NCI-H748 treated with DMSO at 0.1 percent for 48 hours (cell line): Measurements from ENCODE around the gene FAM168A.

Experiments used
- DNase-seq: peaks from one replicate; lab custom pipeline; 2025; lab: John Stamatoyannopoulos, UW

FAM168A gene

DNA sequence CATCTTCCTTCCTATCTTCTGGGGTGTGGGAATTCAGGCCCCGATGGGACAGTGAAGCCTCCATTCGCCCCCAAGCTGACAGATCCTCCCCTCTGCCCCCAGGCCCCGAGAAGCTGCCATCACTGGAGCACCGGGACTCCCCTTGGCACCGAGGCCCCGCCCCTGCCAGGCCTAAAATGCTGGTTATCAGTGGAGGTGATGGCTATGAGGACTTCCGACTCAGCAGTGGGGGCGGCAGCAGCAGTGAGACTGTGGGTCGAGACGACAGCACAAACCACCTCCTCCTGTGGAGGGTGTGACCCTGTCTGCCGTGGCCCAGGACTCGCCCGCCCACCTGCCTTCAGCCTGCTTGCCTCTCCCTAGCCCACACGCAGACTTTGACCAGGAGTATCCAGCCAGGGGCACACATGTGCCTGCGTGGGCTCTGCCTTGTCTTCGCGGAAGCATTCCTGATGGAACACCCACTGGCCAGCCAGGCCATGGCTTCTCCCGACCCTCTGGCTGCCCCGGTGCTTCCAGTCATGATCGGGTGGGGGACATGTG lies 230.4 kb downstream of the FAM168A start:
- DNase-seq = no peak

DNA sequence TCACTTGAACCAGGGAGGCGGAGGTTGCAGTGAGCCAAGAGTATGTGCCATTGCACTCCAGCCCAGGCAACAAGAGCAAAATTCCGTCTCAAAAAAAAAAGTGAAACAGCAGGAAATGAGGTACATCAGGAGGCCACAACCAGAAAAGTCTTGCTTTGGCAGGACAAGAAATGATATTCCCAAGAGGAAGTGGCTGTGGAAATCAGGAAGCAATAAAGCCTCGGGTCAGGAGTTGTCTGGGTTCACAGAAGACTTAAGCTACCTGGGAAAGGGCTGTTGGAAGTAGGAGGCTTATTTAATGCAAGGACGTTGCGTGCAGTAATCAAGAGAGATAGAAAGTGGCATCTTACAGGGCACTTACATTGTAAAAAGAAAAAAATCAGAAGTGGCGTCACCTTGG lies 231.0 kb downstream of the FAM168A start:
- no peak for DNase-seq

DNA sequence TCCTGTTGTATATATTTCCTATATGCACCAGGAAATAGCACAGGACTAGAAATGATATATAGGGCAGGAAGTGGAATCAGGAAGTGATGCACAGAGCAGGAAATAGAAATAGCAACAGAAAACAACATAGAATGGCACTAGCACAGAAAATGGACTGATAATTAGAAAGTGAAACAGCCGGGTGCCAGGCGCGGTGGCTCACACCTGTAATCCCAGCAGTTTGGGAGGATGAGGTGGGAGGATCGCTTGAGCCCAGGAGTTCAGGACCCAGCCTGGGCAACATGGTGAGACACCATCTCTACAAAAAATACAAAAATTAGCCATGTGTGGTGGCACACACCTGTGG lies 231.7 kb downstream of the FAM168A start:
- DNase-seq = no peak

DNA sequence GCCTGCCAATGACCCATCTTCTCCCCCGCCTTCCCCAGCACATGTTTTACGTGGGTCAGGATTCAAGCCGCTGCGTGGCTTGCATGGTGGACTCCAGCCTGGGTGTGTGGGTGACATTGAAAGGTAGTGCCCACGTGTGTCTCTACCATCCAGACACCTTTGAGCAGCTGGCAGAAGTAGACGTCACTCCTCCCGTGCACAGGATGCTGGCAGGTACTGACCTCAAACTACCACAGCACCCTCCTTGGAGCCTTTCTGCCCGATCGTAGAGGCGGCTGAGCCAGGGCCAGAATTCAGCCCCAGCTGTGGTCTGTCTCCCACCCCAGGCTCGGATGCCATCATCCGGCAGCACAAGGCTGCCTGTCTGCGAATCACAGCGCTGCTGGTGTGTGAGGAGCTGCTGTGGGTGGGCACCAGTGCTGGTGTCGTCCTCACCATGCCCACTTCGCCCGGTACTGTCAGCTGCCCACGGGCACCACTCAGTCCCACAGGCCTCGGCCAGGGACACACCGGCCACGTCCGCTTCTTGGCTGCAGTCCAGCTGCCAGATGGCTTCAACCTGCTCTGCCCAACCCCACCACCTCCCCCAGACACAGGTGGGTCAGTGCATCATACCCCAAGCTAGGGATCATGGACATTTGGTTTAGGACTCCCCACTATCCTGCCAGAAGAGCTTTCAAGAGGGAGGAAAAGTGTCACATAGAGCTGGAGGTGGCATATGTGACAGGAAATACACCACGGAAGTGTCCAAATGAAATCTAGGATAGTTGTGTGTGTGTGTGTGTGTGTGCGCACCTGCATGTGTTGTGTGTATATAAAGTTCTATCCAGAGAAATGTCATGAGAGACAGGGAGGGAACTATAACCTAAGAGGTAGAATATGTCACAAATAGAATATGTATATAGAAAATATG lies 232.3 kb downstream of the FAM168A start:
- DNase-seq = no peak

DNA sequence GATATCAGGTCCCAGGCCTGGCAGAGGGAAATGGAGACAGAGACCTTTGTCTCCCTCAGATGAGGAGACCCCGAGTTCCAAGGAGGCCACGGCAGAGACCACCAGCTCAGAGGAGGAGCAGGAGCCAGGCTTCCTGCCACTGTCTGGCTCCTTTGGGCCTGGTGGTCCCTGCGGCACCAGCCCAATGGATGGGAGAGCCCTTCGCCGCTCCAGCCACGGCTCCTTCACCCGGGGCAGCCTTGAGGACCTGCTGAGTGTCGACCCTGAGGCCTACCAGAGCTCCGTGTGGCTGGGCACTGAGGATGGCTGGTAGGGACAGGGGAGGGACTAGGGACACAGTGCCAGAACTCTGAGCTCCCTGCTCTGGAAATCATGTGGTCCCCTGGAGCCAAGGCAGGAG lies 234.8 kb downstream of the FAM168A start:
- no peak for DNase-seq

DNA sequence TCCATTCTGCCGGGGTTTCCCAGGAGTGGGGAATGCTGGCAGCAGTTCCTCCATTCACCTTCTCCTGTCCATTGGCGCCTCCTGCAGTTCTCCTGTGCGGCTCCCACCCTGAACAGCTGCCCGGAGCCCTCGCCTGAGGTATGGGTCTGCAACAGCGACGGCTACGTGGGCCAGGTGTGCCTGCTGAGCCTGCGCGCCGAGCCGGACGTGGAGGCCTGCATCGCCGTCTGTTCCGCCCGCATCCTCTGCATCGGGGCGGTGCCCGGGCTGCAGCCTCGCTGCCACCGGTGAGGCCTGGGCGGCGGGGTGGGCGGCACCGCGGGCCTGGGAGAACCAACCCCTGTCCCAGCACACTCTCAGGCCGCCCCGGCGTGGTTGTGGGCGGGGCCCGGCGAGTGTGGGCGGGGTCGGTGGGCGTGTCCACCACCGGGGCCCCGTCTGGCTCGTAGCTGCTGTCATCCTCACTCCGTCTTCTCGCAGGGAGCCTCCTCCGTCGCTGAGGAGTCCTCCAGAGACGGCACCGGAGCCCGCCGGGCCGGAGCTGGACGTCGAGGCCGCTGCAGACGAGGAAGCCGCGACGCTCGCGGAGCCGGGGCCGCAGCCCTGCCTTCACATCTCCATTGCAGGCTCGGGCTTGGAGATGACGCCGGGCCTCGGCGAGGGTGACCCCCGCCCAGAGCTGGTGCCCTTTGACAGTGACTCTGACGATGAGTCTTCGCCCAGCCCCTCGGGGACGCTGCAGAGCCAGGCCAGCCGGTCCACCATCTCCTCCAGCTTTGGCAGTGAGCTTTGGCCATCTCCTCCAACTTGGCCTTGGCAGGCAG lies 235.7 kb downstream of the FAM168A start:
- no peak for DNase-seq

DNA sequence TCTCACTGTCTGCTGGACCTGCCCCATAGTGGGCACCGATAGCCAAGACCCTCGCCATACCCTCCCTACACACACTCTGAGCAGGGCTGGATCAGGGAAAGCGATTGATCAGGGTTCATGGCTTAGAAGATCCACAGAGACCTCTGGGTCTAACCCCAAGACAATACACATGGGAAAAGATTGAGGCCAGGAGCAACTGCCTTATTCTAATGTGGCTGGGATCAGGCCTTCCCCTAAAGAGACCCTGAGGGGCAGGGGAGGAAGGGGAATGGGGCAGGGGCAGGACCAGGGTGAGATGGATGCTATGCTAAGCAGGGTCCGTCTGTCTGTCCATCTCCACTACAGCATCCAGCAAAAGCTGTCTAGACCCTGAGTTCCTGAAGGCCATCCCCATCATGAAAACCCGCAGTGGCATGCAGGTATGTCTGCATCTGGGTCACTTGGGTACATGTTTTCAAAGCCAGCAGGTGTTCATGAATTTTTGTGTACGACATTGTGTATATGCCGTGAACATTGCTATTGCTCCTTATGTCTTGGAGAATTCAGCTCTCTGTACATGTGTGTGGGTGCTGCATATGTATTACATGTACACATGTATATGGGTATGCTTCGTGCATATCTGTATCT lies 237.1 kb downstream of the FAM168A start:
- DNase-seq = no peak

DNA sequence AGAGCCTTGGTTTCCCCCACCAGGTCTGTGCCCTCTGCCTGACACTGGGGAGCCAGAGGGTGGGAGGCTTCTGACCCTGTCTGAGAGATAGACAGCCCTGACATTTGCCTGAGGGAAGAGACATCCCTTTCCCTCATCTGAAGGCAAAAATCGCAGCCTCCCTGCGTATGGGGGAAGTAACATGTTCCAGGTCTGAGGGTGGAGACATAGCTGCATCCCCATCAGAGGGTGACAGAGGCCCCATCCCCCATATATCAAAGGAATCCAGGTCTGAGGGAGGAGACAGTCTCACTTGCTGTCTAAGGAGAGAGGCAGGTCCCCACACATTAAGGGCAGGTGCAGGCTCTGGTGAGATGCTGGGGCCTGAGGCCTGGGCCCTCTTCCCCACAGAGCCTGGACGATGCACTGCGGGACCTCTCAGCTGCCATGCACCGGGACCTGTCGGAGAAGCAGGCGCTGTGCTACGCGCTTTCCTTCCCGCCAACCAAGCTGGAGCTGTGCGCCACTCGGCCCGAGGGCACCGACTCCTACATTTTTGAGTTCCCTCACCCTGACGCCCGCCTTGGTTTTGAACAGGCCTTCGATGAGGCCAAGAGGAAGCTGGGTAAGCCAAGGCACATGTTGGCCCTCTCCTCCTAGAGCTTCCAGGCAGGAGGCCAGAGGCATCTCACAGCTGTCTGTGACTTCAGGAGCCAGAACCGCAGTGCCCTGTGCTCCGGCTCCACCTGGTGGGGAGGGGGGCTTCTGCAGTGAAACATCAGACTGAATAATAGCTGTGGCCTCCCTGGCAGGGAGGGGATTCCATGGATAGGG lies 237.8 kb downstream of the FAM168A start:
- DNase-seq = no peak

DNA sequence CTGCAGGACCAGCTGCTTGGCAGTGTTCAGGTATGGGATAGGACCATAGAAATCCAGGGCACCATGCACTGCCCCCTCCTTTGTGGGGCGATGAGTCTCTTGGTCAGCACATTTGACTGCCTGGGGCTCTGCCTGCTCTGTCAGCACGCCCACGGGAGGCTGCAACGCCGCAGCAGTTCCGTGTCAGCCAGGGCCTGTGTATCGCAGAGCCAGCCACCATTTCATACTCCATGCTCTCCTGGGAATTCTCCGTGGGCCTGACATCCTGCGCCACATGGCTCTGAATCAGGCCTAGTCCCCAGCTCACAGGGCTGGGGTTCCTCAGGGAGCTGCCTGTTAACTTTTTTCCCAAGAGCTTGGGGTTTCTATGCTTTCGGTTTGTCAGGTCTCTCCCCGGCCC lies 238.6 kb downstream of the FAM168A start:
- no peak for DNase-seq

DNA sequence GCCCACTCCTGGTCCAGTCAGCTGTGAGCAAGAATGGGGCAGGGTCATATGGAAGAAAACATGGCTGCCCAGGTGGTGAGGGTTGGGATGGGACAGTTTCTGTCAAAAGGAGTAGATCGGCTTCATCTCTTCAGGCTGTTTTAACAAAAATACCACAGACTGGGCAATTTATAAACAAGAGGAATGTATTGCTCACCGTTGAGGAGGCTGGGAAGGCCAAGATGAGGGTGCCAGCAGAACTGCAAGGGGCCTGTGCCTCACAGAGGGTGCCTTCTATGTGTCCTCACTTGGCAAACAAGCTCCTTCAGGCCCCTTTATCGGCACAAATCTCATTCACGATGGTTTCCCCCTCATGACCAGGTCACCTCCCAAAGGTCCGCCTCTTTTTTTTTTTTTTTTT lies 239.8 kb downstream of the FAM168A start:
- no peak for DNase-seq

DNA sequence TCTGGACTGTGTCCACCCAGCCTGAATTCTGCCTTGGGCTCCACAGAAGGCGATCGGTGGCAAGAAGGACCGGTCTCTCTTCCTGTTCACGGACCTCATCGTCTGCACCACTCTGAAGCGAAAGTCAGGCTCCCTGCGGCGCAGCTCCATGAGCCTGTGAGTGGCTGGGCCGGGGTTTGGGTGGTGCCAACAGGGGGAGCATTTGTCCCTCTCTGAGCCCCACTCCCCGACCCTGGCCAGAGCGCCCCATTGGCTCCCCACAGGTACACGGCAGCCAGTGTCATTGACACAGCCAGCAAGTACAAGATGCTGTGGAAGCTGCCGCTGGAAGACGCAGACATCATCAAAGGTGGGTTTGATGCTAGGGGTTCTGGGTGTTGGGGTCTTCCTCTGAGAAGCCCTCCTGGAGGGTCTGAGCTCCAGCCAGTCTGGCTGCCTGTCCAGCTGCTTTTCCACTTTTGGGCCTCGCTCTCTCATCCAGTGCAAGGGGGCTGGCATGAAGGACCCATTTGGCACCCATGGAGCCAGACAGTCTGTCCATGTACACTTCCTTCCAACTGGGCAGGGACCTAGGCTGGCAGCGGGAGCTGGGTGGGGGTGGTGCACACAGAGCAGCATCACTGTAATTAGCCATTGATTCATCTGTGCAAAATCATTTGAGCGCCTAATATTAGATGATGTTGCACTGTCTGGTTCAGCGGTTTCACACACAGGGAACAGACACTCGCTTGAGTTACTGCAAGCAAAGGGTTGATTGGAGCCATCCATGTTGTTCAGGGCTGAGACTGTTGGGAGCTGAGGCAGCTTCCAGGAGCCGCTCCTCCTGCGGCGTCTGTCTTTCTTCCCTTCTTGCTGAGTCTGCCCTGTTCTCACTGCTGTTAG lies 240.7 kb downstream of the FAM168A start:
- DNase-seq = no peak

DNA sequence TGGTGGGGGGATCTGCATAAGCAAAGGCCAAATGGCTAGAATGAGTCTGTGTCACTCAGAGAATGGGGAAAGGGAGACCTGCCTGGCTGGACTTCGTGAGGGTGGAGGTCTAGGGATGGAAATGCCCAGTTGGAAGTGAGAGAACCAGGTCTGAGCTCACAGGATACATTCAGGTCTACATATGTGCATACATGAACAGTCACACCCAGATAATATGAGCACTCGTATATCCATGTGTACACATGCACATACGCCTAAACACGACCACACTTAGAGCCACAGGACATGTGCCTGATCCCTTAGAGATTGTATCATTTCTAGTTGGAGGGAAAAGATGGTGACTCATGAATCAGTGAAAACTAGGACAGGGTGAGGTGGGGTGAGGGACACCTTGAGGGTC lies 242.8 kb downstream of the FAM168A start:
- DNase-seq = no peak

DNA sequence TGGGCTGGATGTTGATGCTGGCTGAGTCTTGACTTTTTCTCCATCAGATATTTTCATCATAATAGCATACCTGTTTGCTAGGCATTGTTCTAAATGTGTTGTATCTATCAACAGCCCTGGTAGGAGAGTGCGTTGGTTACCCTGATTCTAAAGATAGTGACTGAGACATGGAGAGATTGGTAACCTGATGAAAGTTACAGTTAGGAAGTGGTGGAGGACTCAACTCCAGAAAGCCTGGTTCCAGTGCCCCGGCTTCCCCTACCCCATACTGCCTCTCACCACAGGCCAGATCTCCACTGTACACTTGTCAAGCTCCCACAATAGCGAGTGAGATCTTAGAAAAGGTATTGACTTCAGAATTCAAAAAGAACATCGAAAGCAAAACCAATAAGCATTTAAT lies 244.5 kb downstream of the FAM168A start:
- no peak for DNase-seq

DNA sequence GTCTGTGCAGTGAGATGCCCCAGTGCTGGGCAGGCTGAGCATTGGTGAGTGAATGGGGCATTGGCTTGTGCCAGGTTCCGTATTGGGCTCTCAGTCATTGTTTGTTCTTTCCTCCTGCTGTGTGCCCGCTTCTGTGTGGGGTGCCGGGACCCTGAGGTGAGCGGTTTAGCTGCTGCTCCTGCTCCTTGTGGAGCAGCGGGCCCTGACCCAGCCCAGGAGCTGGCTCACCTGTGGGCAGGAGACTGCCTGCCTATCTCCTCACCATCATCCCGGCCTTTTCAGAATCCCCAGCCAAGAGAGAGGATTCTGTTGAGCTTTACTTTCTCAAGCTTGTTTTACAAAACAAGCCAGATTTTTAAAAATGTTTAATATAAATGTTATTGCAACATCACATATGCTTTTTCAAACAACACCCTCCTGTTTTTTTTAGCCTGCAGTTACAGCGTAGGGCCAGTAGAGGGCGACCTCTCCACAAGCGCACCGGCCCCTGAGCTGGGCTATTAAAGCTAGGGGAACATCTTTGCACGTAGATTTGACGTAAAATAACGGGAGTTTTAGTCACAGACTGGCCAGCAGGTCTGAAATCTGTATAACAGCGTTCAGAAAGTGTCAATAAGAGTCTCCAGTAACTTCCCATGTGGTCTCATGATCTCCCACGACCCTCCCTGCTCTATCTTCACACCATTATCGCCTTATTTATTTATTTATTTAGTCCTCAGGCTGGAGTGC lies 246.8 kb downstream of the FAM168A start:
- DNase-seq = peak; percentile 65
